SK-N-MC (cell line): Measurements from ENCODE around the gene DARS1.

ENCODE experiments used
- DNase-seq: peaks from one replicate; pipeline ENCODE4 v3.0.0-alpha.2; 2011; ENCODE audit warnings: low read depth, low spot score
- H3K27ac ChIP-seq: fragments of 200-600 bp; sonication (generic); 2 replicates; pipeline ENCODE4 v1.5.1; 2016; ENCODE audit warnings: mixed run types
- H3K36me3 ChIP-seq: fragments of 200-600 bp; sonication (generic); 2 replicates; pipeline ENCODE4 v1.6.1; 2017; ENCODE audit warnings: antibody characterized with exemption, low read length, mixed read lengths; ENCODE audit not compliant: insufficient read depth
- H3K4me3 ChIP-seq: fragments of 200-600 bp; sonication (generic); 2 replicates; pipeline ENCODE4 v1.5.1; 2016
- H3K9ac ChIP-seq: fragments of 200-600 bp; sonication (generic); 2 replicates; pipeline ENCODE4 v1.8.0; 2017; ENCODE audit warnings: mixed run types, mixed read lengths; ENCODE audit not compliant: insufficient read length
- H3K9me3 ChIP-seq: fragments of 200-600 bp; sonication (generic); 2 replicates; pipeline ENCODE4 v1.6.1; 2017; ENCODE audit warnings: low read depth, mild to moderate bottlenecking, antibody characterized with exemption, low read length, moderate library complexity, mixed read lengths
- EZH2 ChIP-seq: fragments of 200-600 bp; sonication (generic); IDR thresholded peaks from one replicate; pipeline ENCODE4 v1.6.1; 2017; ENCODE audit warnings: antibody characterized with exemption
- FOXP2 ChIP-seq: optimal IDR thresholded peaks from 2 replicates; pipeline ENCODE3; 2011; ENCODE audit warnings: mild to moderate bottlenecking, moderate library complexity; ENCODE audit not compliant: insufficient read depth; ENCODE audit errors: extremely low read length, control extremely low read depth
- POLR2AphosphoS5 ChIP-seq: IDR thresholded peaks from 2 replicates; pipeline ENCODE4 v1.6.1; 2012; ENCODE audit warnings: mild to moderate bottlenecking, low read depth, low read length, borderline replicate concordance

Gene DARS1

DNA sequence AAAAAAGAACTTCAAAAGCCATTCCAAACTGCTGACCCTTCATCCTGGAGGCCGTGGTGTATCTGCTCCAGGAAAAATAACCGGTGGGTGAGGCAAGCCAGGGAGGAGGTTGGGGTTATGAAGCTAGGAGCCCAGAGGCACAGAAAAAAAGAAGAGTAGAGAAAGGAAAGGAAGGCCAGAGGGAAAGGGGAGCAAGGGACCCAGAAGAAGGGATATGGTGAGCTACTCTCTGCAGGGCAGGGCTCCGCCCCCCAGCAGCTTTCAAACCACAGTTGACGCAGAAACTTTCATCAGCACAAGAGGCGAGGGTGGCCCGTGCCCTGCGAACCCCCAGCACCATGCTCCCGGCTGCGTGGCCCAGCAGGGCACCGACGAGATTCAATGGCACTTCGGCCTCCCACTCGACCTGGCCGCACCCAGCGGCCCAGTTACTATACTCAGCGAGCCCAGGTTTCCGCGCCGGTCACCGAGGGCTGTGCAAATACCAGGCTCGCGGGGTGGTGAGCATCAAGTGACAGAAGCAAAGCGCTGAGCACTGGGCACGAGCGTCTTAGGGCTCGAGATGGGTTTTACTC lies 109.8 kb downstream of the DARS1 start:
- no peak for TF ChIP-seq FOXP2
- TF ChIP-seq POLR2AphosphoS5: no peak
- TF ChIP-seq EZH2: no peak
- peak overlapping the region; percentile 75 for H3K27ac ChIP-seq
- no peaks in the 10 kb centered on the region for H3K9me3 ChIP-seq
- peaks cover 42% of the 10 kb centered on the region for H3K36me3 ChIP-seq
- no peak for DNase-seq
- peak overlapping the region; percentile 96 for H3K4me3 ChIP-seq
- H3K9ac ChIP-seq: peak overlapping the region; percentile 89

DNA sequence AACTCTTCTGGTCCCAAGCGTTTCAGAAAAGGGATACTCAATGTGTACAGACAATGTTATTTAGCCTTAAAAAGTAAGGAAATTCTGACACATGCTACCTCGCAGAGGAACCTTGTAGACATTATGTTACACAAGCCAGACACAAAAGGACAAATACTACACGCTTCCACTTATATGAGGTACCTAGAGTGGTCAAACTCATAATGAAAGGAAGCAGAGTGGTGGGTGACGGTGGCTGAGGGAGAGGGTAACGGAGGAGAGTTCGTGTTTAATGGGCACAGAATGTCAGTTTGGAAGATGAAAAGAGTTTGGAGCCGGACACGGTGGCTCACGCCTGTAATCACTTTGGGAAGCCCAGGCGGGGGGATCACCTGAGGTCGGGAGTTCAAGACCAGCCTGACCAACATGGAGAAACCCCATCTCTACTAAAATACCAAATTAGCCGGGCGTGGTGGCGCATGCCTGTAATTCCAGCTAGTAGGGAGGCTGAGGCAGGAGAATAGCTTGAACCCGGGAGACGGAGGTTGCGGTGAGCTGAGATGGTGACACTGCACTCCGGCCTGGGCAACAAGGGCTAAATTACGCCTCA lies 110.6 kb downstream of the DARS1 start:
- peak overlapping the region; percentile 96 for H3K4me3 ChIP-seq
- DNase-seq: no peak
- no peak overlapping the region for H3K27ac ChIP-seq

DNA sequence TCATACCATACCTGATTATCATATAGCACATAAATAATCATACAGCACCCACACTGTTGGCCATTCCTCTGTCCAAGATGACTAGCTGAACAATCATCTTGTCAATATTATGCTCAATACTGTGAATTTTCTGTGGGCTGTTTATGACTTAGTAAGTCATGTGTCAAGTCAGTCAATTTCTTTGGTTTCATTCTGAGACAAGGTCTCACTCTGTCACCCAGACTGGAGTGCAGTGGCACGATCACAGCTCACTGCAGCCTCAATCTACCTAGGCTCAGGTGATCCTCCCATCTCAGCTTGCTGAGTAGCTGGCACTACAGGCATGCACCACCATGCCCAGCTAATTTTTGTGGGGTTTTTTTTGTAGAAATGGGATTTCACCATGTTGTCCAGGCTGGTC lies 114.9 kb downstream of the DARS1 start:
- Histone ChIP-seq H3K9me3 (no peaks in the 10 kb centered on the region), H3K36me3 (peaks cover 92% of the 10 kb centered on the region), H3K4me3 (no peak overlapping the region), H3K9ac (no peak overlapping the region), H3K27ac (no peak overlapping the region)
- DNase-seq: no peak
- no peak for TF ChIP-seq POLR2AphosphoS5
- no peak for TF ChIP-seq EZH2
- TF ChIP-seq FOXP2: no peak

More for the DNA sequence above, 110.6 kb downstream of the DARS1 start:
- TF ChIP-seq FOXP2 (no peak), EZH2 (no peak), POLR2AphosphoS5 (no peak)
- no peaks in the 10 kb centered on the region for H3K9me3 ChIP-seq
- peaks cover 49% of the 10 kb centered on the region for H3K36me3 ChIP-seq
- peak overlapping the region; percentile 89 for H3K9ac ChIP-seq

DNA sequence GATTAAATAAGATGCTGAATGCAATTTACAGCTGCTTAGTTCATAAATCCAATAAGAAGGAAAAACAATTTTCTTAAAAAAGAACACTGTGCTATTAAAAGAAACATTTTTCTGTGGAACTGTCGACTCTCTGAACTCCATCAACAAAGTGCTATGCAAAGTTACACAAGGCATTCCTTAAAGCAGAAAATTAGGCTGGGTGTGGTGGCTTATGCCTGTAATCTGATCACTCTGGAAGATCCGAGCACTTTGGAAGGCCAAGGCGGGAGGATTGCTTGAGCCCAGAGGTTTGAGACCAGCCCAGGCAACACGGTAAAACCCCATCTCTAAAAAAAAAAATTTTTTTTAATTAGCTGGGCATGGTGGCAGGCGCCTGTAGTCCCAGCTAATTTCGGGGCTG lies 122.2 kb downstream of the DARS1 start:
- no peak overlapping the region for H3K27ac ChIP-seq

DNA sequence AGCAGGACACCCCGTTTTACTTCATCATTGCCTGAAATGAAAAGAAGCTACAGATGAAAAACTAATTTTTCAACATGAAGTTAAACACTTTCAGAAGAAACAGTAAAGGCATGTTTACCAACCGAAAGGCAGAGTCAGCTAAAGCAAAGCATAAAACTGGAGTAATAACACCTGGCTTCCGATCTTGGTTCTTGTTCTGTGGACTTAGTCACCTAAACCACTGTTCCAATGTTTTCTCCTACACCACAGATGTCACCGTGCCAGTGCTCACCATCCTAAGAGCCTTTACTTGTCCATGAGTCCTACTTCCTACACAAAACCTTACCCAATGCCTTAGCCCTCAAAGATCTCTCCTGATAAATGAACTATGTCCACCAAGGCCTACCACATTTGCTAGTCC lies 122.7 kb downstream of the DARS1 start:
- DNase-seq: no peak
- Histone ChIP-seq H3K9ac (no peak overlapping the region), H3K9me3 (no peaks in the 10 kb centered on the region), H3K27ac (no peak overlapping the region), H3K4me3 (no peak overlapping the region), H3K36me3 (peaks cover 90% of the 10 kb centered on the region)
- TF ChIP-seq POLR2AphosphoS5: no peak
- TF ChIP-seq FOXP2: no peak
- no peak for TF ChIP-seq EZH2

More for the DNA sequence above, 122.2 kb downstream of the DARS1 start:
- H3K9ac ChIP-seq: no peak overlapping the region
- H3K9me3 ChIP-seq: no peaks in the 10 kb centered on the region
- peaks cover 90% of the 10 kb centered on the region for H3K36me3 ChIP-seq
- DNase-seq: no peak
- TF ChIP-seq POLR2AphosphoS5 (no peak), FOXP2 (no peak), EZH2 (no peak)
- H3K4me3 ChIP-seq: no peak overlapping the region
